Measurements from ENCODE around the gene FSIP1. TPM values are rescaled to one million over a fixed set of nuclear protein-coding genes. Genes with fewer than 3 reads are reported as not detected.

FSIP1 gene
- polyA plus RNA-seq, 5 donors, result 0.59 to 0.93 (median 0.82) TPM

- DNase-seq, result peak in 1 of 2 donors; percentile 38
Observed at GRCh38 chr15:39553947-39554693, 228.5 kb downstream of the FSIP1 start.

- no peak for DNase-seq
Observed at GRCh38 chr15:39552556-39552955, 230.1 kb downstream of the FSIP1 start.

- DNase-seq, result no peak
Observed at GRCh38 chr15:39551476-39551875, 231.2 kb downstream of the FSIP1 start.

Other genes starting within 250 kb of the FSIP1 start
- 100 to 1,000 TPM in 4 of 5 donors, 10 to 100 TPM in 1; 99.5 to 164 (median 132) TPM for gene THBS1, start 201.8 kb downstream of the FSIP1 start, polyA plus RNA-seq (ENCODE audit: insufficient read depth in 1 of 5, insufficient read length in 5 of 5, low replicate concordance in 1 of 5)
- gene GPR176, start 137.4 kb upstream of the FSIP1 start, polyA plus RNA-seq (ENCODE audit: insufficient read depth in 1 of 5, insufficient read length in 5 of 5, low replicate concordance in 1 of 5), result 1 to 10 TPM; 3.0 to 4.3 (median 3.4) TPM
- 10 to 100 TPM; 51.7 to 74.6 (median 59.1) TPM for gene EIF2AK4, start 151.3 kb upstream of the FSIP1 start, polyA plus RNA-seq (ENCODE audit: insufficient read depth in 1 of 5, insufficient read length in 5 of 5, low replicate concordance in 1 of 5)

Measured in right lung (tissue), 5 donors.